T-cell (primary cell): Measurements from ENCODE around the gene LGR5. TPM values are rescaled to one million over a fixed set of nuclear protein-coding genes. Genes with fewer than 3 reads are reported as not detected.

Experiments used
- ATAC-seq, 4 experiments: fragments of 200-7000 bp in 3 of 4; fragments of 150-1000 bp in 1 of 4; cut with Tn5 transposase; replicated peaks in 1 of 4; 1 replicate in 3 of 4; 2 replicates in 1 of 4; pipeline ENCODE4 v1.10.0; 2021; ENCODE audit warnings: moderate library complexity in 3 of 4, mild to moderate bottlenecking in 2 of 4, moderate number of reproducible peaks in 1 of 4
- CTCF ChIA-PET, 2 donors: fragments of 300-600 bp; sonication (Branson Sonifier 250); formaldehyde crosslinking; loops; one replicate each; lab custom pipeline; 2022; ENCODE audit warnings: antibody characterized with exemption in 2 of 2; lab: Charles Lee
- POLR2A ChIA-PET, 2 donors: fragments of 300-600 bp; sonication (Branson Sonifier 250); formaldehyde crosslinking; loops; one replicate each; lab custom pipeline; 2022; ENCODE audit warnings: antibody characterized with exemption in 2 of 2; lab: Charles Lee
- DNase-seq, 35 experiments: peaks; one replicate each; pipeline versions ENCODE4 v3.0.0 to v3.0.0-alpha.2; 2013 to 2023
- H3K27ac ChIP-seq: one replicate; pipeline ENCODE4 v1.5.1; 2013; ENCODE audit warnings: low read length
- H3K27me3 ChIP-seq, 2 experiments: replicated peaks in 1 of 2; 1 replicate in 1 of 2; 2 replicates in 1 of 2; pipeline versions ENCODE4 v1.6.1 to v1.7.0; 2013; ENCODE audit warnings: low read length in 1 of 2, mixed read lengths in 1 of 2; ENCODE audit not compliant: control insufficient read depth in 2 of 2, insufficient read depth in 2 of 2; ENCODE audit errors: extremely low read depth in 1 of 2
- H3K36me3 ChIP-seq, 2 donors: 1 replicate in 1 of 2; 2 replicates in 1 of 2; pipeline versions ENCODE4 v1.6.1 to v1.7.0; 2013; ENCODE audit warnings: low read length in 1 of 2; ENCODE audit not compliant: control insufficient read depth in 2 of 2, insufficient read depth in 1 of 2; ENCODE audit errors: extremely low read depth in 1 of 2
- H3K4me1 ChIP-seq, 2 experiments: 1 replicate in 1 of 2; 2 replicates in 1 of 2; pipeline versions ENCODE4 v1.6.1 to v1.7.0; 2013; ENCODE audit warnings: low read length in 2 of 2, mixed read lengths in 1 of 2; ENCODE audit not compliant: insufficient read depth in 2 of 2, control insufficient read depth in 1 of 2; ENCODE audit errors: extremely low read depth in 1 of 2
- H3K4me3 ChIP-seq, 2 donors: 1 replicate in 1 of 2; 2 replicates in 1 of 2; pipeline versions ENCODE4 v1.5.1 to v1.7.0; 2013; ENCODE audit warnings: mild to moderate bottlenecking in 2 of 2, low read length in 1 of 2, moderate library complexity in 1 of 2; ENCODE audit not compliant: control insufficient read depth in 1 of 2; ENCODE audit errors: extremely low read depth in 1 of 2
- H3K9me3 ChIP-seq: 2 replicates; pipeline ENCODE4 v1.7.0; 2013
- H3K27ac Mint-ChIP-seq, 2 donors: one replicate each; pipeline ENCODE4 v1.8.0; 2020 to 2021; ENCODE audit warnings: mild to moderate bottlenecking in 2 of 2, mixed read lengths in 2 of 2
- H3K27me3 Mint-ChIP-seq, 2 donors: one replicate each; pipeline ENCODE4 v1.8.0; 2021 to 2022; ENCODE audit warnings: mixed read lengths in 2 of 2
- H3K36me3 Mint-ChIP-seq: one replicate; pipeline ENCODE4 v1.8.0; 2021; ENCODE audit warnings: mixed read lengths
- H3K4me1 Mint-ChIP-seq, 3 donors: one replicate each; pipeline ENCODE4 v1.8.0; 2020 to 2022; ENCODE audit warnings: mixed read lengths in 3 of 3, mild to moderate bottlenecking in 1 of 3
- H3K4me3 Mint-ChIP-seq, 3 donors: one replicate each; pipeline ENCODE4 v1.8.0; 2020 to 2022; ENCODE audit warnings: mild to moderate bottlenecking in 3 of 3, mixed read lengths in 3 of 3, moderate library complexity in 3 of 3
- H3K9me3 Mint-ChIP-seq, 3 donors: one replicate each; pipeline ENCODE4 v1.8.0; 2020 to 2022; ENCODE audit warnings: mixed read lengths in 3 of 3
- WGBS: methylation state at CpG from one replicate; pipeline ENCODE4 v1.1.5; 2013; ENCODE audit warnings: missing lambda C conversion rate; ENCODE audit not compliant: insufficient coverage; 5-methylcytosine and 5-hydroxymethylcytosine counted together
- total RNA-seq, 35 experiments: library from RNA in 6 of 35; stranded (reverse) in 6 of 35; fragments of 120-200 nt in 1 of 35; gene quantifications; one replicate each; pipeline versions ENCODE4 v1.2.1 to v1.2.4 and lab custom pipeline; 2013 to 2026

LGR5 gene
- total RNA-seq, 5 donors from 2014 or later (not counting 1 experiment from before 2014, with no cell fraction given) = 0.25 TPM; not detected in 4

DNA sequence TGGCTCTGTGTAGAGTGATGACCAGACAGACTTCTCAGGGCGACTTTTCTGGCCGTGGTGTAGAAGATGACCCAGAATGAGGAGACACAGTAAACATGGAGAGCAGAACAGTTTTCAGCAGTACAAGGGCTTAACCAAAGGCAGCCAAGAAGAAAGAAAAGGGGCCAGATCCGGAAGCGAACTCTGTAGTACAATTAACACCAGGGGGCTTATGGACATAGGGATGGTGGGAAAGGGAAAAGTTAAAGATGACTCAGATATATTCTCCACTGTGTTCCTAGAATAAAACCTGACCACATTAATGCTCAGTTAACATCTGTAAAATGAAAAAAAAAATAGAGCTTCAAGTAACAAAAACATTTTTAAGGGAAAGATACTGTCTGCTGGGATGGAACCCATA is 60.2 kb downstream of the LGR5 start:
- Histone ChIP-seq H3K9me3 (no peaks in the 10 kb centered on the region), H3K36me3 (no peaks in the 10 kb centered on the region), H3K27me3 (peaks cover 0 to 7% of the 10 kb centered on the region in 2 experiments), H3K4me3 (no peak overlapping the region), H3K4me1 (peaks cover 0 to 11% of the 10 kb centered on the region in 2 experiments), H3K27ac (no peak overlapping the region)
- Mint-ChIP-seq H3K27me3 (peaks cover 0 to 6% of the 10 kb centered on the region in 2 donors), H3K4me3 (no peak overlapping the region), H3K27ac (no peak overlapping the region), H3K9me3 (peaks cover 0 to 6% (median 0%) of the 10 kb centered on the region in 3 donors), H3K4me1 (peaks cover 12 to 15% (median 13%) of the 10 kb centered on the region in 3 donors), H3K36me3 (no peaks in the 10 kb centered on the region)
- peak in 1 of 35 experiments; percentile 3 for DNase-seq
- ChIA-PET POLR2A (no interaction called here), CTCF (no interaction called here)
- ATAC-seq = no peak
- WGBS = 100% methylated on average over 2 of the region's 4 CpGs

GRCh38 chr12:71503579-71504391 is 64.2 kb downstream of the LGR5 start:
- Mint-ChIP-seq H3K4me3 (peak overlapping the region in 1 of 3 donors; percentile 49), H3K9me3 (no peaks in the 10 kb centered on the region), H3K27me3 (no peaks in the 10 kb centered on the region), H3K27ac (peak overlapping the region; percentile 47 to 93), H3K4me1 (peaks cover 12 to 15% (median 13%) of the 10 kb centered on the region in 3 donors), H3K36me3 (no peaks in the 10 kb centered on the region)
- H3K27me3 ChIP-seq = no peaks in the 10 kb centered on the region
- no peak overlapping the region for H3K4me3 ChIP-seq
- CTCF ChIA-PET = no interaction called here
- DNase-seq = peak in 4 of 35 experiments; percentile 0 to 15 (median 2)
- WGBS = 17% methylated on average over 1 of the region's 3 CpGs
- peak; percentile 43 to 62 (median 52) for ATAC-seq
- POLR2A ChIA-PET = no interaction called here
- no peaks in the 10 kb centered on the region for H3K36me3 ChIP-seq
- H3K27ac ChIP-seq = no peak overlapping the region
- no peaks in the 10 kb centered on the region for H3K9me3 ChIP-seq
- peaks cover 0 to 11% of the 10 kb centered on the region in 2 experiments for H3K4me1 ChIP-seq

GRCh38 chr12:71504476-71504875 is 64.9 kb downstream of the LGR5 start:
- H3K4me3 ChIP-seq = no peak overlapping the region
- H3K27me3 ChIP-seq = no peaks in the 10 kb centered on the region
- Mint-ChIP-seq H3K4me3 (no peak overlapping the region), H3K27ac (peak overlapping the region in 1 of 2 donors; percentile 93), H3K9me3 (no peaks in the 10 kb centered on the region), H3K36me3 (no peaks in the 10 kb centered on the region), H3K27me3 (no peaks in the 10 kb centered on the region), H3K4me1 (peaks cover 12 to 15% (median 13%) of the 10 kb centered on the region in 3 donors)
- H3K27ac ChIP-seq = no peak overlapping the region
- peaks cover 0 to 11% of the 10 kb centered on the region in 2 experiments for H3K4me1 ChIP-seq
- ChIA-PET CTCF (no interaction called here), POLR2A (interaction anchor here in 1 of 2 donors (0.6 kb wide), 1 partner anchor 9 kb away, joined by 3 read pairs; no protein-coding TSS in a partner anchor)
- no peaks in the 10 kb centered on the region for H3K36me3 ChIP-seq
- DNase-seq (no peak), ATAC-seq (no peak)
- WGBS = no CpG with 5 or more reads among the region's 3 CpGs
- H3K9me3 ChIP-seq = no peaks in the 10 kb centered on the region

- peaks cover 0 to 1% (median 0%) of the 10 kb centered on the region in 3 donors for H3K4me1 Mint-ChIP-seq
- H3K36me3 ChIP-seq = no peaks in the 10 kb centered on the region
- no peaks in the 10 kb centered on the region for H3K9me3 ChIP-seq
- H3K9me3 Mint-ChIP-seq = no peaks in the 10 kb centered on the region
- no peak overlapping the region for H3K4me3 Mint-ChIP-seq
- no CpG with 5 or more reads among the region's 3 CpGs for WGBS
- no peaks in the 10 kb centered on the region for H3K36me3 Mint-ChIP-seq
- DNase-seq (no peak), ATAC-seq (no peak)
- H3K27me3 Mint-ChIP-seq = peaks cover 10 to 16% of the 10 kb centered on the region in 2 donors
- no peak overlapping the region for H3K27ac Mint-ChIP-seq
- H3K27me3 ChIP-seq = no peaks in the 10 kb centered on the region
- H3K4me1 ChIP-seq = no peaks in the 10 kb centered on the region
- H3K4me3 ChIP-seq = no peak overlapping the region
- no peak overlapping the region for H3K27ac ChIP-seq
- ChIA-PET POLR2A (no interaction called here), CTCF (no interaction called here)
Observed at GRCh38 chr12:71509705-71510104, 70.1 kb downstream of the LGR5 start.

- Histone ChIP-seq H3K27ac (no peak overlapping the region), H3K9me3 (no peaks in the 10 kb centered on the region), H3K4me3 (no peak overlapping the region), H3K36me3 (no peaks in the 10 kb centered on the region), H3K4me1 (no peaks in the 10 kb centered on the region), H3K27me3 (no peaks in the 10 kb centered on the region)
- Mint-ChIP-seq H3K27me3 (peaks cover 21 to 29% of the 10 kb centered on the region in 2 donors), H3K36me3 (no peaks in the 10 kb centered on the region), H3K4me3 (no peak overlapping the region), H3K27ac (no peak overlapping the region), H3K9me3 (no peaks in the 10 kb centered on the region), H3K4me1 (no peaks in the 10 kb centered on the region)
- POLR2A ChIA-PET = no interaction called here
- DNase-seq (no peak), ATAC-seq (no peak)
- CTCF ChIA-PET = no interaction called here
- WGBS = no CpG with 5 or more reads among the region's 2 CpGs
Observed at GRCh38 chr12:71517145-71517846, 77.7 kb downstream of the LGR5 start.

- no peaks in the 10 kb centered on the region for H3K9me3 Mint-ChIP-seq
- Histone ChIP-seq H3K27ac (no peak overlapping the region), H3K27me3 (no peaks in the 10 kb centered on the region), H3K4me1 (no peaks in the 10 kb centered on the region), H3K4me3 (no peak overlapping the region), H3K9me3 (no peaks in the 10 kb centered on the region), H3K36me3 (no peaks in the 10 kb centered on the region)
- no peaks in the 10 kb centered on the region for H3K4me1 Mint-ChIP-seq
- ChIA-PET POLR2A (interaction anchor here in 1 of 2 donors (0.6 kb wide), 1 partner anchor 20 kb away, joined by 4 read pairs; no protein-coding TSS in a partner anchor), CTCF (no interaction called here)
- DNase-seq = no peak
- WGBS = 85% methylated on average over 3 of the region's 4 CpGs
- no peak overlapping the region for H3K4me3 Mint-ChIP-seq
- H3K36me3 Mint-ChIP-seq = no peaks in the 10 kb centered on the region
- ATAC-seq = no peak
- H3K27ac Mint-ChIP-seq = no peak overlapping the region
- peaks cover 10 to 19% of the 10 kb centered on the region in 2 donors for H3K27me3 Mint-ChIP-seq
Observed at GRCh38 chr12:71521125-71521524, 81.5 kb downstream of the LGR5 start.
